ENCODE measurements around the gene AGER. TPM values are rescaled to one million over a fixed set of nuclear protein-coding genes. Genes with fewer than 3 reads are reported as not detected.
"Not testable (repeated sequence)": the region's sequence is repeated elsewhere in the genome, so short reads cannot be mapped to it uniquely, and the experiment has no call there.

AGER gene
- total and polyA plus RNA-seq, 7 experiments from 2014 or later, result 0.47 to 92.2 (median 38.0) TPM; not detected in 1

- H3K4me3 ChIP-seq (ENCODE audit: low read length); intact Hi-C loops (cut with micrococcal nuclease); CTCF ChIA-PET; H3K9me3 Mint-ChIP-seq; H3K27me3 ChIP-seq (ENCODE audit: control insufficient read depth in 2 of 2, insufficient read depth in 2 of 2, low read length in 2 of 2); H3K27me3 Mint-ChIP-seq; H3K9me3 ChIP-seq (ENCODE audit: control insufficient read depth in 2 of 3, low read length in 3 of 3); DNase-seq: not testable (repeated sequence)
- Mint-ChIP-seq H3K27ac (peak overlapping the region; percentile 73 to 97 (median 91)), H3K4me3 (peak overlapping the region in 7 of 10 donors; percentile 25 to 98 (median 75)), H3K4me1 (peaks cover 37 to 60% (median 55%) of the 10 kb centered on the region in 7 donors), H3K36me3 (peaks cover 10 to 33% (median 30%) of the 10 kb centered on the region in 5 donors)
- Histone ChIP-seq H3K27ac (ENCODE audit: low read depth, low read length) (peak overlapping the region; percentile 97), H3K36me3 (ENCODE audit: control insufficient read depth in 2 of 3, insufficient read depth in 3 of 3, low read length in 3 of 3) (peaks cover 15 to 66% (median 27%) of the 10 kb centered on the region in 3 experiments), H3K4me1 (ENCODE audit: control insufficient read depth in 2 of 2, insufficient read depth in 2 of 2, low read length in 2 of 2) (peaks cover 10 to 44% of the 10 kb centered on the region in 2 donors)
- ATAC-seq, result peak; percentile 55
- POLR2A ChIA-PET, result interaction anchor here (1.7 to 10.6 kb wide), 2 partner anchors 6 to 57 kb away, joined by 9 to 259 read pairs; partner anchors contain the start of genes AGPAT1, ATF6B and RNF5
These were observed 1.7 kb upstream of the AGER start for GRCh38 chr6:32185681-32186131.

- H3K27ac ChIP-seq (ENCODE audit: low read depth, low read length), result peak overlapping the region; percentile 17
- no peaks in the 10 kb centered on the region for H3K27me3 ChIP-seq (ENCODE audit: control insufficient read depth in 2 of 2, insufficient read depth in 2 of 2, low read length in 2 of 2)
- peaks cover 15 to 69% (median 27%) of the 10 kb centered on the region in 3 experiments for H3K36me3 ChIP-seq (ENCODE audit: control insufficient read depth in 2 of 3, insufficient read depth in 3 of 3, low read length in 3 of 3)
- intact Hi-C loops (cut with micrococcal nuclease), result no loop called here
- Mint-ChIP-seq H3K4me3 (no peak overlapping the region), H3K4me1 (peaks cover 46 to 74% (median 64%) of the 10 kb centered on the region in 7 donors), H3K27me3 (no peaks in the 10 kb centered on the region), H3K27ac (peak overlapping the region in 7 of 9 donors; percentile 31 to 68 (median 46)), H3K9me3 (no peaks in the 10 kb centered on the region), H3K36me3 (peaks cover 10 to 35% (median 27%) of the 10 kb centered on the region in 5 donors)
- peaks cover 12 to 53% of the 10 kb centered on the region in 2 donors for H3K4me1 ChIP-seq (ENCODE audit: control insufficient read depth in 2 of 2, insufficient read depth in 2 of 2, low read length in 2 of 2)
- ATAC-seq (no peak), DNase-seq (no peak)
- no peak overlapping the region for H3K4me3 ChIP-seq (ENCODE audit: low read length)
- ChIA-PET POLR2A (interaction anchor here (1.2 to 8.1 kb wide), 3 partner anchors 7 to 788 kb away, joined by 4 to 259 read pairs (median 5); partner anchors contain the start of genes FKBPL, GPSM3 and PBX2), CTCF (no interaction called here)
- no peaks in the 10 kb centered on the region for H3K9me3 ChIP-seq (ENCODE audit: control insufficient read depth in 2 of 3, low read length in 3 of 3)
These were observed 470 bp downstream of the AGER start for GRCh38 chr6:32183483-32184083.

GRCh38 chr6:32183030-32183429 lies 1.0 kb downstream of the AGER start:
- Mint-ChIP-seq H3K4me3 (no peak overlapping the region), H3K9me3 (peaks cover 0 to 1% (median 0%) of the 10 kb centered on the region in 11 donors), H3K4me1 (peaks cover 44 to 74% (median 63%) of the 10 kb centered on the region in 7 donors), H3K27ac (peak overlapping the region in 7 of 9 donors; percentile 14 to 84 (median 57)), H3K36me3 (peaks cover 10 to 35% (median 27%) of the 10 kb centered on the region in 5 donors), H3K27me3 (no peaks in the 10 kb centered on the region)
- Histone ChIP-seq H3K4me3 (ENCODE audit: low read length) (no peak overlapping the region), H3K27ac (ENCODE audit: low read depth, low read length) (peak overlapping the region; percentile 3), H3K36me3 (ENCODE audit: control insufficient read depth in 2 of 3, insufficient read depth in 3 of 3, low read length in 3 of 3) (peaks cover 15 to 66% (median 27%) of the 10 kb centered on the region in 3 experiments), H3K27me3 (ENCODE audit: control insufficient read depth in 2 of 2, insufficient read depth in 2 of 2, low read length in 2 of 2) (no peaks in the 10 kb centered on the region), H3K4me1 (ENCODE audit: control insufficient read depth in 2 of 2, insufficient read depth in 2 of 2, low read length in 2 of 2) (peaks cover 10 to 49% of the 10 kb centered on the region in 2 donors), H3K9me3 (ENCODE audit: control insufficient read depth in 2 of 3, low read length in 3 of 3) (no peaks in the 10 kb centered on the region)
- DNase-seq, result no peak
- ATAC-seq, result no peak
- intact Hi-C loops (cut with micrococcal nuclease), result no loop called here
- CTCF ChIA-PET, result interaction anchor here (0.7 to 1.3 kb wide), 2 partner anchors 10 to 13 kb away, joined by 4 read pairs; partner anchors contain the start of gene GPSM3
- POLR2A ChIA-PET, result interaction anchor here (0.8 to 8.1 kb wide), 4 partner anchors 8 to 789 kb away, joined by 3 to 259 read pairs (median 4); partner anchors contain the start of genes FKBPL, GPSM3 and PBX2

- no peaks in the 10 kb centered on the region for H3K27me3 ChIP-seq (ENCODE audit: control insufficient read depth in 2 of 2, insufficient read depth in 2 of 2, low read length in 2 of 2)
- DNase-seq (no peak), ATAC-seq (no peak)
- ChIA-PET POLR2A (interaction anchor here (0.8 to 8.1 kb wide), 4 partner anchors 8 to 789 kb away, joined by 3 to 259 read pairs (median 4); partner anchors contain the start of genes FKBPL, GPSM3 and PBX2), CTCF (interaction anchor here (0.5 to 1.3 kb wide), 3 partner anchors 10 to 105 kb away, joined by 3 to 4 read pairs (median 4); partner anchors contain the start of gene GPSM3)
- H3K4me1 Mint-ChIP-seq, result peaks cover 44 to 73% (median 62%) of the 10 kb centered on the region in 7 donors
- peaks cover 9 to 32% (median 25%) of the 10 kb centered on the region in 5 donors for H3K36me3 Mint-ChIP-seq
- H3K27ac ChIP-seq (ENCODE audit: low read depth, low read length), result peak overlapping the region; percentile 29
- no peaks in the 10 kb centered on the region for H3K9me3 ChIP-seq (ENCODE audit: control insufficient read depth in 2 of 3, low read length in 3 of 3)
- H3K4me1 ChIP-seq (ENCODE audit: control insufficient read depth in 2 of 2, insufficient read depth in 2 of 2, low read length in 2 of 2), result peaks cover 10 to 44% of the 10 kb centered on the region in 2 donors
- peaks cover 13 to 62% (median 24%) of the 10 kb centered on the region in 3 experiments for H3K36me3 ChIP-seq (ENCODE audit: control insufficient read depth in 2 of 3, insufficient read depth in 3 of 3, low read length in 3 of 3)
- no peak overlapping the region for H3K4me3 Mint-ChIP-seq
- peak overlapping the region in 6 of 9 donors; percentile 14 to 84 (median 49) for H3K27ac Mint-ChIP-seq
- no peaks in the 10 kb centered on the region for H3K27me3 Mint-ChIP-seq
- intact Hi-C loops (cut with micrococcal nuclease), result no loop called here
- peaks cover 0 to 2% (median 0%) of the 10 kb centered on the region in 11 donors for H3K9me3 Mint-ChIP-seq
- H3K4me3 ChIP-seq (ENCODE audit: low read length), result no peak overlapping the region
These were observed 1.5 kb downstream of the AGER start for GRCh38 chr6:32182555-32182981.

- no peak overlapping the region for H3K4me3 Mint-ChIP-seq
- peaks cover 7 to 56% (median 19%) of the 10 kb centered on the region in 3 experiments for H3K36me3 ChIP-seq (ENCODE audit: control insufficient read depth in 2 of 3, insufficient read depth in 3 of 3, low read length in 3 of 3)
- no peak for DNase-seq
- intact Hi-C loops (cut with micrococcal nuclease), result no loop called here
- H3K4me1 Mint-ChIP-seq, result peaks cover 44 to 73% (median 61%) of the 10 kb centered on the region in 7 donors
- peak overlapping the region in 5 of 9 donors; percentile 45 to 80 (median 53) for H3K27ac Mint-ChIP-seq
- H3K27me3 ChIP-seq (ENCODE audit: control insufficient read depth in 2 of 2, insufficient read depth in 2 of 2, low read length in 2 of 2), result no peaks in the 10 kb centered on the region
- H3K36me3 Mint-ChIP-seq, result peaks cover 5 to 26% (median 20%) of the 10 kb centered on the region in 5 donors
- no peak overlapping the region for H3K4me3 ChIP-seq (ENCODE audit: low read length)
- H3K27ac ChIP-seq (ENCODE audit: low read depth, low read length), result peak overlapping the region; percentile 29
- CTCF ChIA-PET, result interaction anchor here (0.5 to 1.3 kb wide), 2 partner anchors 14 to 104 kb away, joined by 3 to 4 read pairs; no protein-coding TSS in a partner anchor
- no peaks in the 10 kb centered on the region for H3K9me3 ChIP-seq (ENCODE audit: control insufficient read depth in 2 of 3, low read length in 3 of 3)
- H3K4me1 ChIP-seq (ENCODE audit: control insufficient read depth in 2 of 2, insufficient read depth in 2 of 2, low read length in 2 of 2), result peaks cover 13 to 40% of the 10 kb centered on the region in 2 donors
- H3K9me3 Mint-ChIP-seq, result peaks cover 0 to 2% (median 0%) of the 10 kb centered on the region in 11 donors
- POLR2A ChIA-PET, result interaction anchor here (0.8 to 8.1 kb wide), 4 partner anchors 9 to 790 kb away, joined by 3 to 259 read pairs (median 4); partner anchors contain the start of genes FKBPL, GPSM3 and PBX2
- H3K27me3 Mint-ChIP-seq, result no peaks in the 10 kb centered on the region
- ATAC-seq, result no peak
These were observed 2.0 kb downstream of the AGER start for GRCh38 chr6:32181915-32182529.

GRCh38 chr6:32181148-32181702 lies 2.8 kb downstream of the AGER start:
- Mint-ChIP-seq H3K27ac (peak overlapping the region in 7 of 9 donors; percentile 45 to 99 (median 67)), H3K36me3 (peaks cover 0 to 18% (median 14%) of the 10 kb centered on the region in 5 donors), H3K27me3 (no peaks in the 10 kb centered on the region), H3K9me3 (peaks cover 0 to 3% (median 0%) of the 10 kb centered on the region in 11 donors), H3K4me1 (peaks cover 44 to 73% (median 61%) of the 10 kb centered on the region in 7 donors), H3K4me3 (peak overlapping the region in 3 of 10 donors; percentile 18 to 85 (median 34))
- POLR2A ChIA-PET, result interaction anchor here (5.4 to 8.1 kb wide), 2 partner anchors 10 to 52 kb away, joined by 36 to 259 read pairs; partner anchors contain the start of genes ATF6B, FKBPL, GPSM3 and PBX2
- Histone ChIP-seq H3K9me3 (ENCODE audit: control insufficient read depth in 2 of 3, low read length in 3 of 3) (no peaks in the 10 kb centered on the region), H3K36me3 (ENCODE audit: control insufficient read depth in 2 of 3, insufficient read depth in 3 of 3, low read length in 3 of 3) (peaks cover 0 to 48% (median 17%) of the 10 kb centered on the region in 3 experiments), H3K27me3 (ENCODE audit: control insufficient read depth in 2 of 2, insufficient read depth in 2 of 2, low read length in 2 of 2) (no peaks in the 10 kb centered on the region), H3K4me3 (ENCODE audit: low read length) (no peak overlapping the region), H3K27ac (ENCODE audit: low read depth, low read length) (peak overlapping the region; percentile 47), H3K4me1 (ENCODE audit: control insufficient read depth in 2 of 2, insufficient read depth in 2 of 2, low read length in 2 of 2) (peaks cover 21 to 40% of the 10 kb centered on the region in 2 donors)
- DNase-seq (no peak), ATAC-seq (no peak)
- intact Hi-C loops (cut with micrococcal nuclease), result no loop called here
- CTCF ChIA-PET, result no interaction called here
